B cell (primary cell): ENCODE measurements around the gene MBD1.

Experiments
- CTCF ChIP-seq: fragments of 200-600 bp; IDR thresholded peaks from one replicate; pipeline ENCODE4 v1.8.0; 2022; ENCODE audit warnings: antibody characterized with exemption, mild to moderate bottlenecking
- EZH2 ChIP-seq: IDR thresholded peaks from 2 replicates; pipeline ENCODE4 v1.6.1; 2012; ENCODE audit warnings: borderline replicate concordance, low read depth, mild to moderate bottlenecking, moderate library complexity, low read length; ENCODE audit not compliant: insufficient read depth, poor library complexity, severe bottlenecking

GRCh38 chr18:50276452-50276851 lies 4.9 kb downstream of the MBD1 start:
- TF ChIP-seq CTCF (no peak), EZH2 (no peak)
